ENCODE data around the gene SGPP2.

- TF ChIP-seq CTCF (IDR thresholded peaks at IDR 0.05 in 8 of 11, conservative IDR thresholded peaks at IDR 0.05 in 3 of 11), result no peak
- no peak for TF ChIP-seq POLR2A (IDR thresholded peaks at IDR 0.05)
- no peak for TF ChIP-seq POLR2AphosphoS5 (IDR thresholded peaks at IDR 0.05)
Observed at GRCh38 chr2:222413295-222413911, 10.9 kb upstream of the SGPP2 start.
